GM19455 (cell line): Measurements from ENCODE around the gene CFHR4.
"Not testable (repeated sequence)": the region's sequence is repeated elsewhere in the genome, so short reads cannot be mapped to it uniquely, and the experiment has no call there.

ENCODE experiments used
- ATAC-seq: cut with Tn5 transposase; IDR thresholded peaks from one replicate; pipeline ENCODE4 v1.9.1; 2021; ENCODE audit not compliant: unreplicated experiment

The CFHR4 gene

DNA sequence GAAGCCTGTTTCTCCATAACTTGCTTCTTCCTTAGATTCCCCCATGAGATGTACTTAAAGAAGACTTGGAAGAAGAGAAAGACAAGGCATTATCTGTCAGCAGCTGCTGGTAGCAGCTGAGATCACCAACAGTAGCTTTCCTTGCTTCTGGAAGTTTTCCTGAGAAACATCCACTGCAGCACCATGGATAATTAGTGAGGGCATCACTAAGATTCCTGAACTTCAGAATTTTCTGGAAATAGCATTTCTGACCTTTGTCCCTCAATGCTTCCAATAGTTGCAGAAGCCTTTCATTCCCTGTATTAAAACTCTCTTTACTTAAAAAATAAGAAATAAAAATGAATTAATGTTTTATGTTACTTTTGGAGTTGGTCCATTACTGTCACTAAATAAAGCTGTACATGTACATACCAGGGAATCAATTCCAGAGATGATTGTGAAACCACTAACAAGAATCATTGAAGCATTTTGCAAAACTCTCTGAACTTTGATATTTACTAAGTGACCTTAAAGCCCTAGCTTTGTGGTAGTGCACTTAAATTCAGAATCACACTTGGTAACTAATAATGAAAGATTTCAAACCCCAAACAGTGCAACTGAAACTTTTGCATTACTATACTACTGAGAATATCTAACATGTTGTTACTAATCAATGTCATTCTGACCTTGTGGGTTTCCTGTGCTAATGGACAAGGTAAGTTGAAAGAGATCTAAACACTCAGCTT, at the start of gene CFHR4:
Gene CFHR4 (plus strand): TSS at position 538 of the 725 bp plus-strand sequence. CDS start 99 bp downstream, at position 637.
- ATAC-seq: peak; percentile 74

DNA sequence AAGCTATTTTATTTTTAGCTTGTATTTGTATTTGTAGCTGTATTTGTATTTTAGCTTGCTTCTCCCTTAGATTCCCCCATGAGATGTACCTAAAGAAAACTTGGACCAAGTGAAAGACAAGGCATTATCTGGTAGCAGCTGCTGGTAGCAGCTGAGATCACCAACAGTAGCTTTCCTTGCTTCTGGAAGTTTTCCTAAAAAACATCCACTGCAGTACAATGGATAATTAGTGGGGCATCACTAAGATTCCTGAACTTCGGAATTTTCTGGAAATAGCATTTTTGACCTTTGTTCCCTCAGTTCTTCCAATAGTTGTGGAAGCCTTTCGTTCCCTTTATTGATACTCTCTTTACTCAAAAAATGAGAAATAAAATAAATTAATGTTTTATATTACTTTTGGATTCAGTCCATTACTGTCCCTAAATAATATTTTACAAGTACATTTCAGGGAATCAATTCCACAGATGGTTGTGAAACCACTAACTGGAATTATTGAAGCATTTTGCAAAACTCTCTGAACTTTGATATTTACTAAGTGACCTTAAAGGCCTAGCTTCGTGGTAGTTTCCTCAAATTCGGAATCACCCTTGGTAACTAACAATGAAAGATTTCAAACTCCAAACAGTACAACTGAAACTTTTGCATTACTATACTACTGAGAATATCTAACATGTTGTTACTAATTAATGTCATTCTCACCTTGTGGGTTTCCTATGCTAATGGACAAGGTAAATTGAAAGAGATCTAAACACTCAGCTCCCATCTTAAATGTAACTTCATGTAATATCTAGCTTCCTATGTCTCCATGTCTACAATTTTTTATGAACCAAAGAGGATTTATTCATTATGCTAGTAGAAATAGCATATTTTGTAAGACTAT, 38.0 kb upstream of the CFHR4 start:
- ATAC-seq: not testable (repeated sequence)

DNA sequence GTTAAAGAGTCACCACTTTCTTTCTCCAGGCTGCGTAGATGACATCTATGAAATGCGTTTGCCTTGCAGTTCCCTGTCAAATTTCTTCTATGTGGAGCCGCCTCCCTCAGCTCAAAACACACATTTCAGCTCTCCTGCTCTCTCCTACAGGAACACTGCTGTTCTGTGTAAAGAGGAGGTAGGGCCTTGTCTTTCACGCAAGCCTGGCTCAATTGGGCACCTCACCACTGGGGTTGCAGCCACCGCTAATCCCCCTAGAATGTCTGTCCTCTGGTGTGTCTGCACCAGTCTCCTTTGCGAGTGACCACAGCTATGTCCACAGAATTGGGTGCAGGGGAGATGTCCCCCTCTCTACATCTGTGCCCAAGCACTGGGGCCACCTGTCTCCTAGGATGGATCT, 31.8 kb upstream of the CFHR4 start:
- ATAC-seq: no peak

DNA sequence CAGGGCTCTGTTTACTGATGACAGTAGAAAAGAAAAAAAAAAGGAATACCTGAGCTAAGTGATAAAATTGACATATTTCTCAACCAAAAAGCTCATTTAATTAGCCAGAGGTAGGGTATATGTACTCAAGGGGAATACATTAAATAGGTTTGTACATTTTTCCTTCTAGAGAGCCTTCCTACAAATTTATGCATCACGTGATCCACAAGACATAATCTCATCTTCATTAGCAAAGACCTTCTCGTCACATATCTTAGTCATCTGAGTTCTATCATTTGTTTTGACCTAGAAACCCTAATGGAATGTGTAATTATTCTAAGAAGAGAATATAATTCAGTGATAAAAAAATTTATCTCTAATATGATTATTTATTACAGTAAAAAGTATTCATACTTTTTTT, 30.7 kb upstream of the CFHR4 start:
- ATAC-seq: no peak

DNA sequence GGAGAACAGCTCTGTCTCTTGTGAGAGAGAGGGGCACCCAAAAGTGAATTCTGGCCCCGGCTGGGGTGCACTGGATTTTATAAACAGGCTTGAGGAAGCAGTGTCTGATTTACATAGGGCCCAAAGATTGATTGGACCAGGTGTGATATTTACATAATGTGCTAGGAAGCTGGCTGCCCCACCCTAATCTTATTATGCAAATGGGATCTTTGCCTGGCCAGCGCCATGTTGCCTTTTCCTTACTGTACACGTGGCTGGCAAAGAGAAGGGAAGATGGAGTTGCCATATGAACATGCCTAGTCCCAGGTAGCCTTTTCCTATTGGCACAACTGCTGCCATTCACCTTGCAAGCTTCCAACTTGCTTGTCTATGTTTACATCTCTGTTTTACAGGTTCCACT, 29.0 kb upstream of the CFHR4 start:
- no peak for ATAC-seq

DNA sequence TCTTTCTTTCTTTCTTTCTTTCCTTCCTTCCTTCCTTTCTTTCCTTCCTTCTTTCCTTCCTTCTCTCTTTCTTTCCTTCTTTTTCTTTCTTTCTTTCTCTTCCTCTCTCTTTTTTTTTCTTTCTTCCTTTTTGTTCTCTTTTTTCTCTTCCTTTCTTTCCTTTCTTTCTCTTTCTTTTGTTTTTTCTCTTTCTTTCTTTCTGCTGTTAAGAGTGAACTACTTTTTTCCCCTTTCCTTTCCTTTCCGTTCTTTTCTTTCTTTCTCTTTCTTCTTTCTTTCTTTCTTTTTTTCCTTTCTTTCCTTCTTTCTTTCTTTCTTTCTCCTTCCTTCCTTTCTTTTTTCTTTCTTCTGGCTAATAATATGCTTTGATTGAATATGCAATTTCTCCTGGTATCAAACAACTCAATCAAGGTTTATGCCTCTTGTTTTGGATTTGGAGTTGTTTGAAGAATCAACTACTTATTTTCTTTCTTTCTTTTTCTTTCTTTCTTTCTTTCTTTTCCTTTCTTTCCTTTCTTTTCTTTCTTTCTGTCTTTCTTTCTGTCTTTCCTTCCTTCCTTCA, 27.4 kb upstream of the CFHR4 start:
- ATAC-seq: no peak

DNA sequence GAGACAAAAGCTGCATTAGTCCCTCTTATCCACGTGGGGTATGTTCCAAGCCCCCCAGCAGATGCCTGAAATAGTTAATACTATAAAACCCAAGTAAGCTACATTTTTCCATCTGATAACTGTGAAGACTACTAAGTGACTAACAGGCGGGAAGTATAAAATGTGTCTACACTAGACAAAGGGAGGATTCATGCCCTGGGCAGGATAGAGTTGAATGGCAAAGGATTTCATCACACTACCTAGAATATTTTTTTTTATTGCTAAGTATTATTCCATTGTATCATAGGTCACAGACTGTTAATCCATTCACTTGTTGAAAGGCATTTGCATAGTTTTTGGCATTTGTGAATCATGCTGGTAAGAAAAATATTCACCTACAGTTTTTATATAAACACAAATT, 26.4 kb upstream of the CFHR4 start:
- no peak for ATAC-seq

DNA sequence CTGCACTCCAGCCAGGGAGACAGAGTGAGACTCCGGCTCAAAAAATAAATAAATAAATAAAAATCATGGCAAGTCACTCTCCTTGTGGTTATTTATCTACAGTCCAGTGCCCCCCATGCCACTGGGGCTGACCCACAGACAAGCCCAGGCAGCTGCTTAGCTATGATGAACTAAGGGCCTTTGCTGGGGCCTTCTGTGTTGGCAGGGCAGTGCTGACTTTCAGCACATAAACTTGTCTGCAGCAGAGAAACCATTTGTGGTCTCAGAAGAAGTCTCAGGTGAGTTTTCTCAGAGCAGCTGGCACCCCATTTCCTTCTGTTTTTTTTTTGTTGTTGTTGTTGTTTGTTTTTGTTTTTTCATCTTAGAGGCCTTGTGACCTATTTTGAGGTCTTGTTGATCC, 20.9 kb upstream of the CFHR4 start:
- ATAC-seq: no peak

DNA sequence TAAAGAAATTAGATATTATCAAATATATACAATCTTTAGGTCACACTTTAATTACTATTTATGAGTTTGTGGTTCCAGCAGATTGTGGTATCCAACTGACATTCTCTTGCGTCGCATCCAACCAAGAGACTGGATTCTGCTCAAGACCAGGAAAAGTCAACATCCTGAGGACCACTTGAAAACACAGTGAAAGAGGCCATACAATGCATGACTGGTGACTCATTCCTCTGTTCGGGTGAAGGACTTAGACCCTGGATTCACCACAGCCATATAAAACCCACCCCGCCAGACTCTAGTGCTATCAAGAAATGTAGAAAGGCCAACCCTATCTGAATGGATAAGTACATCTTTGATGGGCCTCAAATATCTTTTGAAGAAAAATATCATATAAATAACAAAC, 14.5 kb upstream of the CFHR4 start:
- ATAC-seq: no peak

DNA sequence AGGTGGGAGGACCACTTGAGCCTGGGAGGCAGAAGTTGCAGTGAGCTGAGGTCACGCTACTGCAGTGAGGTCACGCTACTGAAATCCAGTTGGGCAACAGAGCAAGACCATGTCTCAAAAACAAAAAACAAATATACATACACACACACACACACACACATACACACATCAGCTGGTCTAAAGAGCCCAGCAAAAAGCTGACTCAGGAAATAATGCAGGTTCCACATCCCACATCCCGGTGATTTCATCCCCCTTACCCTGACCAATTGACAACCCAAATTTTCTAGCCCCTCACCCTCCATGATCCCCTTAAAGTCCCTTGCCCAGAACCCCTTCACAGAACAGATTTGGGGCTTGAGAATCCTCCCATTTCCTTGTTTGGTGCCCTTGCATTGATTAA, 11.9 kb upstream of the CFHR4 start:
- ATAC-seq: no peak

DNA sequence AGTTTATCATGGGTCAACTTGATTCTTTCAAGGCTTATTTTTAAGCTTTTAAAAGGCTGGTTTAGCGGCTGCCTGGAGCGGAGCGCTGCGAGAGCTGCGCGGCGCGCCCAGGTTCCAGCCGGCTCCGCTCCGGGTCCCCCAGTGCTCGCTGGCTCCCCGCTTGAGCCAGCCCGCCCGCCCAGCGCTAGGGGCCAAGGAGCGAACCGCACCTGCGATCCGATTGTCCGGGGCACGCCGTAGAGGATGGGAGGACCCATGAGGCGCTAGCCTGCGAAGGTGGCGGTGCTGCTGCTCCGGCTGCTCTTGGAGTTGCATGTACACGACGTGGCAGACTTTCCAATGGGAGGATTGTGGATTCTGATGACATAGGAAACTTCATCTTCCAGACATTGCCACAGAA, 9.9 kb upstream of the CFHR4 start:
- no peak for ATAC-seq

DNA sequence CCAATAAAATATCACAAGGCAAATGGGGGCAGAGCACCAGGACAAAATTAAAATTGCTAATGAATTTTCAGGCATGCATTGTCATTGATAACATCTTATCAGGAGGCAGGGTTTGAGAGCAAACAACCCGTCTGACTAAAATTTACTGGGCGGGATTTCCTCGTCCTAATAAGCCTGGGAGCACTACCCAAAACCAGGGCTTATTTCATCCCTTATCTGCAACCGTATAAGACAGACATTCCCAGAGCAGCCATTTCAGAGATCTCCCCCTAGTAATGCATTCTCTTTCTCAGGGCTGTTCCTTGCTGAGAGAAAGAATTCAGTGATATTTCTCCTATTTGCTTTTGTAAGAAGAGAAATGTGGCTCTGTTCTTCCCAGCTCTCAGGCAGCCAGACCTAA, 1.3 kb upstream of the CFHR4 start:
- not testable (repeated sequence) for ATAC-seq

DNA sequence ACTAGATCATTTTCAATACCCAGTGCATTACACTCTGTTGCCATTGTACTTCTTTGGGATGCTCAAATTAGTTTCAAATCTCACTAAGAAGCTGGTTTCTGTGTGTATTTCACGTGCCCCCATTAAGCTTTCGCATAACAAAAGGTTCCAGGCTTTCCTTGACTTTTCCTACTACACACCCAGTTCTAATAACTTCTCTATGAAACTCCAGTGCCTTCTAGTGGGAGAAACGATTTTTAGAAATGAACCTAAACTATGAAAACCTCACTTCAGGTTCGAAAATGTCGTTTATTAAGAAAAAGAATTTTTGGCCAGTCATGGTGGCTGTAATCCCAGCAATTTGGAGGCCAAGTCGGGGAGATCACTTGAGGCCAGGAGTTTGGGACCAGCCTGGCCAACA, 2.8 kb downstream of the CFHR4 start:
- no peak for ATAC-seq

DNA sequence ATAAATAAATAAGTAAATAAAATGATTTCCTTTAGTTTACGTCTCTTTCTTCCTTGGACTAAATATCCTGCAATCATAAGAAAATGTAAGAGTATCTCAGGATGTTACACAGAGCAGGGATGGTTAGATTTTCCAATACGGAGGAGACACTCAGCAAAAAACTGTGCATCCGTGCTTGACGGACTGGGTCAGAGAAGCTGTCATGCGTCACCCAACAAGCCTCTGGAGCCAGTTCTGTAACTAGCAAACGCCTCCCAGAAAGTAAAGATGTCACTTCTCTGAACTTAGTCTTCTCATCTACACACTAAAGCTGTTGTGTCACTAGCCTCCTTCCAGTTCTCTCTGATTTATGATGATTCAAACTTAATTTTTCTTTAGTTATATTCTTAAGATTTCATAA, 3.4 kb downstream of the CFHR4 start:
- ATAC-seq: no peak

DNA sequence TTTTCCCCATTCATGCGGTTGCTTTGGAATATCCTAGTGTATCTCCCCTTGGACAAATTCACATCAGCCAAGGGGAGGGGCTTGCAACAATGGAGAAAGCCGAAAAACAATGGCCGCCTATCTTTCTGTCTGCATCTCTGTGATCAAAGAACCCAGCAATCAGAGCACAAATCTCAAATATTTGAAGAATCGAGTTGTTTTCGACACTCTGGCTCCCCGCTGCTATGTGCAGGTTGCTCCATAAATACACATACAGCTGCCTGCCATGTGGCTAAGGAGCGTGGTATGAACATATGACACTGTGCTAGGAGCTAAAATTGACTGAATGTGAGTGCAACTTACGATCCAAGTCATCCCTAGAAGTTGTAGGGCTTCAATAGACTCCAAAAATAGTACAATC, 8.5 kb downstream of the CFHR4 start:
- ATAC-seq: no peak

DNA sequence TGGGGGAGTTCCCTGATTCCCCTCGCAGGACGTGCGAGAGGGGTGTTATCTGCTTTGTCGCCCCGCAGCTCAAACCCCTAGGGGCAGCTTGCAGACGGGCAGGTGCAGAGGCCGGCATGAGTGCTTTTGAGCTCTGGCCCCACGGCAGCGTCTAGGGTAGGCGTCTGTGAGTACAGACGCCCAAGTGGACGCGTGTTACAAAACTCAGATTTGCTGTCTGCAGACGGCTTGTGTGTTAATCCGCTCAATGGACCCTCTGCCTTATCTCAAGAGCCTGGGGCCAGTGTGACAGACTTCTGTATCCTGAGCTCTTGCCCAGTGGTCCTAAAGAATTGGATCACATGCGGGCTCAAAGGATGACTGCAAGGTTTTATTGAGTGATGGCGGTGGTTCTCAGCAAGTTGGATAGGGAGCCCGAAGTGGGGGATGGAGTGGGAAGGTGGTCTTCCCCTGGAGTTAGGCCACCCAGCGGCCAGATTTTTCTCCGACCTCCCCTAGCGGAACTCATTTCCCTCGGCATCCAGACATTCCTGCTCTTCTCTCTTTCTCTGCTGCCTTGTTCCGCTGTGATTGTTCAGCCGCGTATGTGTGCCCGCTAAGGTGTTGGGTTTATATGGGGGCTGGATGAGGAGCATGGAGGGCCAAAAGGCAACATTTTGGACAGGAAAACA, 9.4 kb downstream of the CFHR4 start:
- ATAC-seq: no peak

DNA sequence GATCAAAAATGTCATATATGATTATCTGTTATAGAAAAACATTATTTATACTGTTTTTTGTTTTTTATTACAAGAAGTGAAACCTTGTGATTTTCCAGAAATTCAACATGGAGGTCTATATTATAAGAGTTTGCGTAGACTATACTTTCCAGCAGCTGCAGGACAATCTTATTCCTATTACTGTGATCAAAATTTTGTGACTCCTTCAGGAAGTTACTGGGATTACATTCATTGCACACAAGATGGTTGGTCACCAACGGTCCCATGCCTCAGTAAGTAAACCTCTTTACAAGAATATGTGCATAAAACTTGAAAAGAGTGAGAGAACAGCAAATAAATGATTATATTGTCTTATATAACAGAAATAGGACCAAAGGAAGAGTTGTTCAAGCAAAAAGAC, 14.5 kb downstream of the CFHR4 start:
- ATAC-seq: no peak

DNA sequence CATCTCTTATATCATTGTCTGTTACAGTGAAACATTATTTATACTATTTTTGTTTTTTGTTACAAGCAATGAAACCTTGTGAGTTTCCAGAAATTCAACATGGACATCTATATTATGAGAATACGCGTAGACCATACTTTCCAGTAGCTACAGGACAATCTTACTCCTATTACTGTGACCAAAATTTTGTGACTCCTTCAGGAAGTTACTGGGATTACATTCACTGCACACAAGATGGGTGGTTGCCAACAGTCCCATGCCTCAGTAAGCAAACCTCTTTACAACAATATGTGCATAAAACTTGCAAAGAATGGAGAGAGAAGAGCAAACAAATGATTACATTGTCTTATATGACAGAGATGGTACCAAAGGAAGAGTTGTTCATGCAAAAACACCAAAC, 22.4 kb downstream of the CFHR4 start:
- no peak for ATAC-seq

DNA sequence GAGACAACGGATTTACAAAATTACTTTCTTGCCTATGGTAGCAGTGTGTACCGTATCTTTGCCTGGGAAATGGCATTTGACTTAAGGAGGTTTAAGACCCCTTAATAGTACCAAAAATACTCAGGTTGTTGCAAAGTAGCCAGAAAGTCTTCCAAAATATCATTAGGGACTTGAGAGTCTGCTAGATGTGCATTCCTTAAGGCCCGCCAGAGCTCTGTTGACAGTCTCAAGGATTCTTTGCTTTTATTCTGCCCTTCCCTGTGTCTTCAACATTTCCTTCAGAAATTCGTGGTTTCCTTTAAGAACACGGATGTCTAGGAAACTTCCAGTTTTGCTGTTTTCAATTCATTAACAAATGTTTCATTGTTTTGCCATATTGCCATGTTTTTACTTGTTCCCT, 24.4 kb downstream of the CFHR4 start:
- not testable (repeated sequence) for ATAC-seq

DNA sequence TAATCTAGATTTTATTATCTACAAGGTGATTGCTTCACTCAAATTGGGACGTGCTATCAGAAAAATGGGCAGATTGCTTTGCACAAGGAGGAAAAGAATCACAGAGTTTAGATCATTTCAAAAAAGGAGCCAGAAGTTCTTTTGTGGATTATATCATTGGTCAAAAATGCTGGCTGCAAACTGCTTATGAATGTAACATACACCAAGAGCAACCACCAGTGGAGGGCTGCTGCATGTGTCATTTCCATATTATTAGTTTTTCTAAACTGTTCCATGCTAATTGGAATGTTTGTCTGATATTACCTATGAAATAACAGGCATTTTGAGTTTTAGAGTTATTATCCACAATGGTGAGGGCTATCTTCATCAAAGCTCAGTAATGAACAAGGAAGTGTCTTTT, 39.0 kb downstream of the CFHR4 start:
- ATAC-seq: not testable (repeated sequence)

DNA sequence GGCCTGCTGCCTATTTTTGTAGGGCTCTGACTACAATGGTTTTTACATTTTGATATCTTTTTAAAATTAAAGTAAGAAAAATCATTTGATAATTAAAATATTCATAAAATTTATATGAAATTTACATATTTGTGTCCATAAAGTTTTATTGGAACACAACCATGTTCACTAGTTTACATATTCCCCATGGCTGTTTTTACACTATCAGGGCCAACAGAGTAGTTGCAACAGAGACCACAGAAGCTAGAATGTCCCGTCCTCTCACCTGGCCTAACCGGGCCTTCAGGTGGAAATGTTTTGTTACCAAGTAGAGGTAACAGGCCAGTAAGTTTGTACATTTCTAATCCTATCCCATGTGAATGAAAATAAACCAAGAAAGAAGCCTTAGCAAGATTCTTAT, 45.0 kb downstream of the CFHR4 start:
- ATAC-seq: not testable (repeated sequence)
